Fibroblast of the conjunctiva (primary cell): ENCODE results near the gene ASF1B.
"Not testable (repeated sequence)": the region's sequence is repeated elsewhere in the genome, so short reads cannot be mapped to it uniquely, and the experiment has no call there.

ENCODE experiments used
- DNase-seq: peaks from one replicate; pipeline ENCODE4 v3.0.0-alpha.2; 2010; ENCODE audit warnings: low read depth

ASF1B gene

DNA sequence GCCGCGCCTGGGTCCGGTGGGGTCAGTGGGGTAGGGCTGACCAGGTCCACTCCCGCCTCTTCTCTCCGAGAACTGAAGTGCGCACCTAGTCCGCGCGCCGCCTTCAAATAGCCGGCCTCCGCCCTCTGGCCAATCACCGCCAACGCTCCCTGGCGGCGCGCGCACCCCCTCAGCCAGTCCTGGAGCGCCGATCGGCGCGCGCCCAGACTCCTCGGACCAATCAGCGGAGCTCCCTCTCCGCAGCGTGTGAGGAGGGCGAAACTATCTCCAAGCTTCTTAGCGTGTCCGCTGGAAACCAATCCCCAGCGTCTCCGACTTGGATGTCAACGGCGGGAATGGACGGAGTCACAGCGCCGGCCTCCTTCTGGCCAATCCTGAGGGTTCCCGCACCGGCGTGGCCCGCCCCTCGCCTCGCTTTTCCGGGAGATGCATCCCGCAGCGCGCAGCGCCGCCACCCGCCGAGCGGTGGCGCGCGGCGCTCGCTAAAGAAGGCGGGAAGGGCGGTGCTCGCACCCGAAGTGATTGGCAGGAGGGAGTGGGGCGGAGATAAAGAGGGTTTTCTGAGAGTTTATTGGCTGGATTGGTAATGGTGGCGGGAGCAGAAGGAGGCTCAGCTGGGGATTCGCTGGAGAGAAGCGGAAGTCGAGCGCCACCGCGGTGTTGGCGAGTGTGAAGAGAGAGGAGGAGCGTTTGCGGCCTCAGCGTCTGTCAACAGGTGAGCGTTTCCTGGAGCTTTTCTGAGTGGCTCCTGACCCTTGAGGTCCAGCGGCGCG, at the start of gene ASF1B:
TSS of gene ASF1B (minus strand) at position 81 of the 773 bp plus-strand sequence. CDS start 133 bp downstream, outside the sequence.
- peak; percentile 100 for DNase-seq

DNA sequence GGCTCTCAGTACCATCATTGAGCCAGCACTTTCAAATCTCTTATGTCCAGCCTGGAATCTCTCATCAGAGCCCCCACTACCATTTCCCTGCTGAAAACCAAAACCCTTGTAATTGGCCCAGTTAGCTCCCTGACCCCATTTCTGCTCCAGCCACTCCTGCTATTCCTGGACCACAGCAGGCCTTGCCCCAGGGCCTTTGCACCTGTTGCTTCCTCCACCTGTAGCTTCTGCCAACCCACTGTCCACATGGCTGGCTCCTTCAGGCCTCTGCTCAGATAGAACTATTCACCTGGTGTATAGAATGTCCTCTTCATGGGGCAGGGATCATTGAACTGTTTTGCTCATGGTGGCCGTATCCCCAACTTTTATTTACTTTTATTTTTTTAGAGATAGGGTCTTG, 49.3 kb upstream of the ASF1B start:
- DNase-seq: not testable (repeated sequence)

DNA sequence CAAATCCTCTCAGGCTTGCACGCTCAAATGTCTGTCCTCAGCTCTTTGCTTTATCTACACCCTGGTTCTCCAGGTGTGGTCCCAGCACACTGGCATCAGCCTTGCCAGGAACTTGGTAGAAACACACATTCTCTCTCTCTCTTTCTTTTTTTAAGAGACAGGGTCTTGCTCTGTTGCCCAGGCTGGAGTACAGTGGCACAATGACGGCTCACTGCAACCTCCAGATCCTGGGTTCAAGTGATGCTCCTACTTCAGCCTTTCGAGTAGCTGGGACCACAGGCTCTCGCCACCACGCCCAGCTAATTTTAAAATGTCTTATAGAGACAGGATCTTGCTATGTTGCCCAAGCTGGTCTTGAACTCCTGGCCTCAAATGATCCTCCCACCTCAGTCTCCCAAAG, 48.8 kb upstream of the ASF1B start:
- DNase-seq: no peak

- no peak for DNase-seq
Observed at GRCh38 chr19:14183741-14184350, 47.5 kb upstream of the ASF1B start.

DNA sequence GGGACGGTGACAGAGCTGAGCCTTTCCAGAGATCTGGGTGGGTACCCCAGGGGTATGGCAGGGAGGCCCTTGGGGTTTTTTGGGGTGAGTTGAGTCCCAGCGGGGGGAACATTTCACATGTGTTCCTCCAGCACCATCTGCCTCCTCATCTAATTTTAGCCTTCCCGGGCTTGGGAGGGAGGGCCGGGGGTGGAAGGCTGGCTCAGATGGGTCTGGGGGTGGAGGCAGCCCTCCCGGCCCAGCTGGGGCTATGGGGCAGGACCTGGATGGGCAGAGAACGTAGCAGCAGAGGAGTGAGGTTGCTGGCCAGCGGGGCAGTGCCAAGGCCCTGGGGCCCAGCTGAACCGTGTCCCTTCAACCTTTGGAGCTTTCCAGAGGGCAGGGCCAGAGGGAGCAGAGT, 46.1 kb upstream of the ASF1B start:
- DNase-seq: no peak

DNA sequence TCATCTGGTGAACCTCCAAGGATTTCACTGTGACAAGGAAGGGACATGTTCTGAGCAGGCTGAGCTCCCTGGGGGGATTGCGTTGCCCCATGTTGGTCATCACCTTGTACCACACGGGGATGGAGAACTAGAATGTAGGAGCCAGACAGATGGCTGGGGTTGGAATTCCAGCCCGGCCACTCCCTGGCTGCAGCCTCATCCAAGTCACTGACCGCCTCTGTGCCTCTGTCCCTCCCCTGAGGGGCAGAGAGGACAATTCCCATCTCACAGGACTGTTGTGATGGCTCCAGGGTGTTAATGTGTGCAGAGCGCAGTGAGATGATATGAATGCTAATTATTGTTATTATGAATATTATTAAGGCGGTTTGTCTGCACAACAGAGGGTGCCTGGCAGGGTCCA, 45.5 kb upstream of the ASF1B start:
- no peak for DNase-seq

DNA sequence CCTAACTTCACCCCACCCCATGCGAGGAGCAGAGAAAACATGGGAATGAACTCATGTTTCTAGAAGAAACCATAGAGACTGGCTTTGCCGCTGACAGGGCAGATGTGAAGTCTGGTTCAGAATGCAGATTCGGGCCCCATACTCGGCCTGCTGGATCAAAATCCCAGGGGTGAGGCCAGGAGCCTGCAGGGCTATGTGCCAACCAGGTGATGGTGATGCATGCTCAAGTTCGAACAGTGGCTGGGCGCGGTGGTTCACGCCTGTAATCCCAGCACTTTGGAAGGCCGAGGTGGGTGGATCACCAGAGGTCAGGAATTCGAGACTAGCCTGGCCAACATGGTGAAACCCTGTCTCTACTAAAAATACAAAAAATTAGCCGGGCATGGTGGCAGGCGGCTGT, 44.8 kb upstream of the ASF1B start:
- not testable (repeated sequence) for DNase-seq

DNA sequence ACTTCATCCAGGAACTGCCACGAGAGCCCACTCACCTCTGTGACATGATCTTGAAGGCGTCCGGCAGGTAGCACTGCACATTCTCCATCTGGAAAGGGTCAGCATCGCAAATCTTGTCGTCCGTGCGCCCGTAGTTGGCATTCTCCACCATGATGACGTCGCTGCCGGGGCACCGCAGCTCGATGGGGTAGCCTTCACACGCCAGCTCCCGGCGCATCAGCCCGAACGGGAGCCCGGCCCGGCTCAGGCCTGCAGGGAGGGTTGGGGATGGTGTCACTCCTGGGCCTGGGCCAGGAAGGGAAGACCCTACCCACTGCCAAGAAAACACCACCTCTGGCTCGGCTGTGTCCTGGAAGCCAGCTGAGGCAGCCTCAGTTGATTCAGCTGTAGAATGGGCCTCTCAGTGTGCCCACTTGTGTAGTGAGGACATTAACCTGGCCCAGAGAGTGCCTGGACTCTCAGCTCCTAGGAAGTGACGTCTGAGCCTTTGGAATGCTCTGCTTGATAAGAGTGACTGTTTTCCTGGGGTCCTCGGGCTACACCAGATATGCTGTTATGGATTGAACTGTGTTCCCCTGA, 41.2 kb upstream of the ASF1B start:
- no peak for DNase-seq

GRCh38 chr19:14175351-14175792, 39.0 kb upstream of the ASF1B start:
- no peak for DNase-seq

- no peak for DNase-seq
Observed at GRCh38 chr19:14174883-14175282, 38.5 kb upstream of the ASF1B start.

DNA sequence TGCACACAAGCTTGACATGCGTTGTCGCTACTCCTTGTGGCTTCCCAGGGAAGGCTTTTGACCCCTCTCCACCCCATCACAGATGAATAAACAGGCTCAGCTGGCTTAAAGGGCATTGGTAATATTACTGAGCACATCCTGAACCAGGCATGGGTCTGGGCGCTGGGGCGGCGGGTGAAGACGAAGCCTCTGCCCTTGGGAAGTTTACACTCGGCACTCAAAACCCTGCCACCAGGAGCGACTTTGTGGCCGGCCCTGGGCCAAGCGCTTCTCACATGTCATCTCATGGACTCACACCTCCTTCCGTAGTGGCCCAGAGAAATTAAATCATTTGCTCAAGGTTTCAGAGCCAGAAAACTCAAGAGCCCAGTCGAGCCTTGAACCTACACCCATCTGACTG, 32.6 kb upstream of the ASF1B start:
- no peak for DNase-seq

DNA sequence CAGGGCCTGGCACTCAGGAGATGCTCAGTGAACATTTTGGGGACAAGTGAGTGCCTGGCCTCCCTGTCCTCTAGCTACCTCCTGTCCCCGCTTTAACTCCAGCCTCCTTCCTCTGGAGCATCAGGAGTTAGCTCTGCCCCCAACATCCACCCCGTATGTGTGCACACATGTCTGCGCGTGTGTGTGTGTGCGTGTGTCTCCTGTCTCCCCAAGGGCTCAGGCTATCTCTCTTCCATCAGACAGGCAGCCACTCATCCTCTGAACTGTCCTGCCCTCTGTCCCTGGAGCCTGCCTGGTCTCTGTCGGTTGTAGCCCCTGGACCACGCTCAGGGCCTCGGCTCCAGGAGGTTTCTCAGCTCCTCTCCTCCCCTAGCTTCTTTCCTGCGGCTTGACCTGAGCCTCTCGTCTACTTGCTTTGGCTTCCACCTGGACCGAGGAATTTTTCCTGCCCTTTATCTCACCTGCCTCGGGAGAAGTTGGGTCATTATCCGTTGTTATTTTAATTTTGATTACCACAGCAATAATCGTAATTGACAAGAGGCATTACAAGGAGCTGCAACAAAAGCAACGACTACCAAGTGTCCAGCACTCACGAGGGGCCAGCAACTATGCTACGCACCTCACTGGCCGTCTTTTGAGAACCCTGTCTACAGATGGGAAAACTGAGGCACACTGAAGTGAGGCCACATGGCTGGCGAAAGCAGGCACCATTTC, 32.0 kb upstream of the ASF1B start:
- DNase-seq: no peak

DNA sequence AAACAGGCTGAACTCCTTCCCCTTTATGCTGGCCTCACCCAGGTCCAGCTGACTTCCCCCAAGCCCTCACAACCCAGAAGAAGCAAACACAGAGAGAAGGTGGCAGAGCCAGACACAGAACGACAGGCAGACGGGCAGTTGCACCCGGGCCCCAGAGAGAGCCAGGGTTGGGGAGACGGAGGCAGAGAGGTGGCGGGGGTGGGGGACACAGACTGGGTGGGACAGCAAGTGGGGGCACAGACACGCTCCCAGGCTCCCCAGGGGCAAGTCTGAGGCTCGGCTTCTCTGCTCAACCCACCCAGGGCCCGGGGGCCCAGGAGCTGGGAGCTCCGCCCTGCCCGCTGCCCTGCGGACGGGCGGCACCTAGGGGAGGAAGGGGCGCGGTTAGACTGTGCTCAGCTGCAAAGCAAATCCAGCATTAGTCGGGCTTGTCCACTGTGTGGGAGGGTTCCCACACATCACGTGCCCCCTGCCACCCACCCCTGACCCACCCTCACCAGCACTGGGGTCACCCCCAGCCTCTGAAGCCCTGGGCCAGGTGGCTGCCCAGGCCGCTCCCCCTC, 31.3 kb upstream of the ASF1B start:
- DNase-seq: no peak

- no peak for DNase-seq
Observed at GRCh38 chr19:14166999-14167575, 30.7 kb upstream of the ASF1B start.

GRCh38 chr19:14165990-14166830, 29.8 kb upstream of the ASF1B start:
- no peak for DNase-seq

DNA sequence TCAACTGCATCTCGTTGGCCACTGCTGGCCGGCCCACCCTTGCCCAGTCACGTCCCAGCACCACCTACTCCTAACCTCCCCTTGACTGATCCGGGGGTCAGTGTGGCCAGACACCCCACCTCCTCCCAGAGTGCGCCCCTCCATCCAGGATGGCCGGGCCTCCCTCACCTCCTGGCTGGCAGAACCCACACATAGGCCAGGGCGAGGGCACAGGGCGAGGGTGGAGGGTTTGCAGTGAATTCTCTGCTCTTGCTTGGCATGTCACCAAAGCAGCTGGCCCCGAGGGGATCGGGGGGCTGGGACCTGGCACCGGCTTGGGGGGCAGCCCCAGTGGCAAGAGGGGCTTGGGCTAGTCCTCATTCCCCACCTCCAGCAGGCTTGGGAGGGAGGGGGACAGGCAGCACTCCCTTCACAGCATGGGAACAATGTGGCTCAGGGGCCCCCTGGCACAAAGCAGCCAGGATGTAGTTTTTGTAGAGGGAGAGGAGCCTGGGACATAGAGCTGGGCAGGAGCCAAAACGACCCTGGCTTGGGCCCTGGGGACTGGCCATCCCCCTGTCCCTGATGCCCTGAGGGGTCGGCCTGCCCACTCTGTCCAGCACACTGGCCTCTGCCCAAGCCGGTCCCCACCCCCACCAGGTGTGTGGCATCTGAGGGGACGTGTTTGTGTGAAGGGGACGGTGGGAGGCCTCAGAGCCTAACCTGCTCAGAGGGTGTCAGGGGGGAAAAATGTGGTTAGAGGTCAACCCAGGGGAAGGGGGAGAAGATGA, 28.5 kb upstream of the ASF1B start:
- DNase-seq: no peak

DNA sequence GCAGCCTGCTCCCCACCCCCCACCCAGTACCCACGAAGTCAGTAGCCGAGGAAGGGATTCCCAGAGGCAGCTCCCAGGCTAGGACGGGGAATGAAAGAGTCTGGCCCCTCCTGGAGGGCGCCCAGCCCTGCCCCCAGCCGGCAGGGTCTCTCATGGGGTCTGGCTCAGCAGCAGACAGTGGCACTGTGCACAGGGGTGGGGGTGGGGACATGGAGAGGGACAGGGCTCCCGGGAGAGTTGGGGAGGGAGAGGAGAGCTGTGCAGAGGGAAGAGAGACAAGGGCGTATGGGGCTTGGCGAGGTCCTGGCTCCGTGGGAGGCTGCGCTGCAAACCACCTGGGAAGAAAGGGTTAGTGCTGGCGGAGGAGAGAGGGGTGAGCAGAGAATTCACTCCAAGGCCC, 27.7 kb upstream of the ASF1B start:
- no peak for DNase-seq

- DNase-seq: no peak
Observed at GRCh38 chr19:14162871-14163297, 26.5 kb upstream of the ASF1B start.

- DNase-seq: no peak
Observed at GRCh38 chr19:14161305-14161704, 24.9 kb upstream of the ASF1B start.

DNA sequence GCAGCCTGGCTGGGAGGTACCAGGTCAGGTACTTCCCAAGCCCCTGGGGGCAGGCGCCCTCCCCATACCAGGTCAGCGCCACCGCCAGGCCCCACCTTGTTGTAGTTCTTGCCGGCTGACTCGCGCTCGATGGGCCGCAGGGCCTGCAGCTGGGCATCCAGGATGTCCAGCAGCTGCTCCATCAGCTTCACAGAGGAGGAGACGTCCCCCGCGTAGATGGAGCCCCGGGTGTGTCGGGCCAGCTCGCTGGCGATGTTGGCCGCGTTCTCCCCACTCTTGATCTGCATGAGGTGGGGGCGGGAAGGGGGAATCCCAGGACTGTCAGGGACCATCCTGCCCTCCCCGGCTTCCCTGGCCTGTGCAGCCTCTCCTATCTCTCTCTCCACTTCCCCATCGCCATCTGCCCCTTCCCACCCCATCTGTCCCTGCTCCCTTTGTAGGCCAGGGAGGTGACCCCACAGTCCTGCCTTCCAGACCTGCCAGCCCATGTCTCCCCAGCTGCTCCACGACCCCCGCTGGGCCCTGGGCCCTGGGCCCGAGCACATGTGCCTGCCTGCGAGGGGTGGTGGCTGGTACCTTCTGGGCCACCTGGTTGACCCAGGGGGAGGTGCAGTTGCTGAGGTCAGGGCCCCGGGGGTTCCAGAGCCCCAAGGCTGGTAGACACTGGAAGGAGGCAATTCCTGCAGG, 23.8 kb upstream of the ASF1B start:
- DNase-seq: no peak
